ENCODE measurements around the gene SLC39A8. TPM values are rescaled to one million over a fixed set of nuclear protein-coding genes. Genes with fewer than 3 reads are reported as not detected.
A peak's percentile ranks its signal among the peaks of the same experiment; 100 is the strongest.

Gene SLC39A8
- 19.7 TPM for total RNA-seq
- 7.1 TPM for polyA plus RNA-seq (ENCODE audit: insufficient read depth, low read depth, low replicate concordance)
- long read RNA-seq, donor 1, partial matches to known transcripts: 0 of 3 reads
- long read RNA-seq, donor 1, other reads (novel, unspliced or antisense): 0 of 3 reads
- long read RNA-seq, donor 2, transcript SLC39A8-202 (8 exons, 3,238 nt): major isoform, 6 of 13 reads
- long read RNA-seq, donor 2, partial matches to known transcripts: 7 of 13 reads
- long read RNA-seq, donor 2, other reads (novel, unspliced or antisense): 0 of 13 reads
- long read RNA-seq, donor 3, full-length matches to known transcripts: 5 of 10 reads
- long read RNA-seq, donor 3, partial matches to known transcripts: 5 of 10 reads
- long read RNA-seq, donor 3, other reads (novel, unspliced or antisense): 0 of 10 reads
- long read RNA-seq, donor 4, partial matches to known transcripts: 0 of 3 reads
- long read RNA-seq, donor 4, other reads (novel, unspliced or antisense): 0 of 3 reads
- long read RNA-seq, donor 5, partial matches to known transcripts: 0 of 1 reads
- long read RNA-seq, donor 5, other reads (novel, unspliced or antisense): 0 of 1 reads
- long read RNA-seq, donor 6, partial matches to known transcripts: 0 of 2 reads
- long read RNA-seq, donor 6, other reads (novel, unspliced or antisense): 0 of 2 reads
- long read RNA-seq, donor 7, transcript SLC39A8-201 (9 exons, 3,144 nt): minor isoform, 9 of 37 reads
- long read RNA-seq, donor 7, transcript SLC39A8-202 (8 exons, 3,238 nt): major isoform, 23 of 37 reads
- long read RNA-seq, donor 7, partial matches to known transcripts: 1 of 37 reads
- long read RNA-seq, donor 7, other reads (novel, unspliced or antisense): 4 of 37 reads
- long read RNA-seq, donor 8, partial matches to known transcripts: 0 of 4 reads
- long read RNA-seq, donor 8, other reads (novel, unspliced or antisense): 0 of 4 reads
- long read RNA-seq, donor 9, transcript SLC39A8-202 (8 exons, 3,238 nt): major isoform, 6 of 6 reads
- long read RNA-seq, donor 9, partial matches to known transcripts: 0 of 6 reads
- long read RNA-seq, donor 9, other reads (novel, unspliced or antisense): 0 of 6 reads
- long read RNA-seq, donor 10, partial matches to known transcripts: 82 of 83 reads
- long read RNA-seq, donor 10, other reads (novel, unspliced or antisense): 0 of 83 reads

DNA sequence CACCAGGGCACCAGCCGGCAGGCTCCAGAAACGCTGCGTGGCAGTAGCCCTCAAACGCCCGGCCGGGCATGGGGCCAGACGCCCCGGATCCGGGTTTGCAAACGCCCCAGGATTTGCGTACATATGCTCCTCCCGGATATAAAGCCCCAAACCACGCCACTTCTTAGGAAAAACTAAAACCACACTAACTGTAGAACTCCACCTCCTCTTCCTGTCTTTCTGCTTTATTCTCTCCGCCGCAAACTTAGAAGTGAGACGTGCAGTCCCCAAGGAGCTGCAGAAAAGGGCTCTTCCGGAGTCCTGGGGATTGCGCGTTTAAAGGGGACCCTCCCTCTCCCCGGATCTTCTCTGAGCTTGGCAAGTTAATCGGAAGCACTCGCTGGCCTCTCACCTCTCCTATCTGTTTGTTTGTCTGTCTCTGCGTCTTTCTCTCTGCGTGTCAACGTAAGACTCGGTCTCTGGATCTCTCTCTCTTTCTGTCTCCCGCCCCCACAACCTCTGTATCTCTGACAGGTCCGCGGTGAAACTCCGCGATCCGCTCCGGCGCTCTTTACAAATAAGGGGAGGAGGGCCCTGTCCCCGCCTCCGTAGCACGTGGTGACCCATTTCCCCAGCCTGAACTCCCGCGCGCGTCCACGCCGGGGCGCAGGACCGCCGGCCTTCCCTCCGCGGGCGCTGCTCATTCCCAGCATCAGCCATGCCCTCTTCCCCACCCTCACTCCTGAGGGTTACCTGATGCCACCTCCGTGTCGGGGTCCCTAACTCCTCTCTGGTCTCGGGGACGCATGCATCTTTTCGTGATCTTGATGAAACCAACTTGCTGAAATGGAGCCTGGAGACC lies at the start of gene SLC39A8:
TSS of gene SLC39A8 (minus strand) at position 529 of the 841 bp plus-strand sequence. CDS start 820 bp downstream, outside the sequence.
- H3K36me3 ChIP-seq (ENCODE audit: control insufficient read depth in 2 of 3, insufficient read depth in 3 of 3, low read length in 3 of 3): no peaks in the 10 kb centered on the region
- no peak for FAIRE-seq
- TF ChIP-seq, protein P1, sequence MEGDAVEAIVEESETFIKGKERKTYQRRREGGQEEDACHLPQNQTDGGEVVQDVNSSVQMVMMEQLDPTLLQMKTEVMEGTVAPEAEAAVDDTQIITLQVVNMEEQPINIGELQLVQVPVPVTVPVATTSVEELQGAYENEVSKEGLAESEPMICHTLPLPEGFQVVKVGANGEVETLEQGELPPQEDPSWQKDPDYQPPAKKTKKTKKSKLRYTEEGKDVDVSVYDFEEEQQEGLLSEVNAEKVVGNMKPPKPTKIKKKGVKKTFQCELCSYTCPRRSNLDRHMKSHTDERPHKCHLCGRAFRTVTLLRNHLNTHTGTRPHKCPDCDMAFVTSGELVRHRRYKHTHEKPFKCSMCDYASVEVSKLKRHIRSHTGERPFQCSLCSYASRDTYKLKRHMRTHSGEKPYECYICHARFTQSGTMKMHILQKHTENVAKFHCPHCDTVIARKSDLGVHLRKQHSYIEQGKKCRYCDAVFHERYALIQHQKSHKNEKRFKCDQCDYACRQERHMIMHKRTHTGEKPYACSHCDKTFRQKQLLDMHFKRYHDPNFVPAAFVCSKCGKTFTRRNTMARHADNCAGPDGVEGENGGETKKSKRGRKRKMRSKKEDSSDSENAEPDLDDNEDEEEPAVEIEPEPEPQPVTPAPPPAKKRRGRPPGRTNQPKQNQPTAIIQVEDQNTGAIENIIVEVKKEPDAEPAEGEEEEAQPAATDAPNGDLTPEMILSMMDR (IDR thresholded peaks at IDR 0.05; ENCODE audit: borderline replicate concordance, extremely low read depth, insufficient read depth): peak; percentile 68
- no peaks in the 10 kb centered on the region for H3K27me3 ChIP-seq (ENCODE audit: control insufficient read depth, insufficient read depth, low read length)
- no peaks in the 10 kb centered on the region for H3K9me3 ChIP-seq (ENCODE audit: control insufficient read depth in 2 of 3, insufficient read depth in 1 of 3, low read length in 3 of 3)
- DNase-seq: peak; percentile 91 to 95 (median 93)
- peak within 1 kb of the TSS; percentile 87 to 94 (median 91) for H3K4me3 ChIP-seq (ENCODE audit: low read length in 3 of 3)
- H3K9ac ChIP-seq (ENCODE audit: low read length in 3 of 3): peak within 1 kb of the TSS; percentile 54 to 72 (median 68)
- intact Hi-C loops (cut with DNase I): no loop called here
- H3K4me1 ChIP-seq (ENCODE audit: control insufficient read depth in 2 of 3, insufficient read depth in 2 of 3, low read depth in 1 of 3, low read length in 3 of 3): peaks cover 0 to 3% (median 3%) of the 10 kb centered on the region in 3 donors
- H3K27ac ChIP-seq (ENCODE audit: low read depth in 2 of 2, low read length in 2 of 2): peak within 1 kb of the TSS; percentile 62 to 67

DNA sequence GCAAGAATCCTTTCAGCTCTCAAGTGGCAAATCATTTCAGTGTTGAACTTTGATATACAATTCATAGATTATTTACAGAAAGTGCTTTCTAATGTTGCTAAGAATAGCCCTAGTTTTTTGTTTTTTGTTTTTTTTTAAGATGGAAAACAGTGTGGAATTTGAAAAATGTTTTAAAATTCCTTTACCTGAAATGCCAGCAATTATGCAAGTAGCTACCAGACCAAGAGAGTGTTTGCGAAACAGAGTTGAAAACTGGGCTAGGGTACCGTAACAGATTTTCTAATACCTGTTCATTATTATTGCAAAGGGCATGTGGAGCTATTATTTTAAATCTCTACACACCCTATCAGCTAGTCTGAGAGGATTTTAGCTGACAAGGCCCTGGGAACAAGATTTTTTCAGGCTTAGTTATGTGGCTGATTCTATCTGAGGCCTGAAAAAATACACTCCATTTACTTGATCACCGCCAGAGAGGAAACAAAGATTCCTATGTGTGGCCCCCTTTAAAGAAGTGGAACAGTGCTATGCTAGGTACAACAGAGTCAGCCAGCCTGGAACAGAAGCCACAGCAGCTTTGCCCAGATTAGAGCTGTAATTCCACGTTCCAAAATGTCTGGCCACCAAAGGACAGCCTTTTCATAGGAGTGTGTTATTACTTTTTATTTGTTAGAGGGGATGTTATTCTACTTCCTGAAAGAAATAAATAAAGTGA lies 46.9 kb upstream of the SLC39A8 start:
- DNase-seq (peak in 2 of 5 donors; percentile 16 to 45), FAIRE-seq (peak; percentile 50)
- TF ChIP-seq, protein P1 (IDR thresholded peaks at IDR 0.05; ENCODE audit: borderline replicate concordance, extremely low read depth, insufficient read depth): no peak
- Histone ChIP-seq H3K27ac (ENCODE audit: low read depth in 2 of 2, low read length in 2 of 2) (no peak overlapping the region), H3K9ac (ENCODE audit: low read length in 3 of 3) (no peak overlapping the region), H3K9me3 (ENCODE audit: control insufficient read depth in 2 of 3, insufficient read depth in 1 of 3, low read length in 3 of 3) (no peaks in the 10 kb centered on the region), H3K27me3 (ENCODE audit: control insufficient read depth, insufficient read depth, low read length) (no peaks in the 10 kb centered on the region), H3K4me3 (ENCODE audit: low read length in 3 of 3) (no peak overlapping the region), H3K36me3 (ENCODE audit: control insufficient read depth in 2 of 3, insufficient read depth in 3 of 3, low read length in 3 of 3) (no peaks in the 10 kb centered on the region), H3K4me1 (ENCODE audit: control insufficient read depth in 2 of 3, insufficient read depth in 2 of 3, low read depth in 1 of 3, low read length in 3 of 3) (no peaks in the 10 kb centered on the region)
- intact Hi-C loops (cut with DNase I): no loop called here

DNA sequence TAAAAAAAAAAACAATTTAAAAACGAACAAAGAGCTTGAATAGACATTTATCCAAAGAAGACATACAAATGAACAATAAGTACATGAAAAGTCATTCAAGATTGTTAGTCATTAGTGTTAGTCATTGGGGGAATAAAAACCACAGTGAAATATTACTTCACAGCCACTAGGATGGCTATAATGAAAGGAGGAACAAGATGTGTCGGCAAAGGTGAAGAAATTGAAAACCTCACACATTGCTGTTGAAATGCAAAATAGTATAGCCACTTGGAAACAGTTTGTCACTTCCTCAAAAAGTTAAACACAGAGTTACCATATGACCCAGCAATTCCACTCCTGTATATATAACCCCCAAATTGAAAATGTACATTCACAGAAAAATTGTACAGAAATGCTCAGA lies 45.2 kb upstream of the SLC39A8 start:
- Histone ChIP-seq H3K9ac (ENCODE audit: low read length in 3 of 3) (no peak overlapping the region), H3K27ac (ENCODE audit: low read depth in 2 of 2, low read length in 2 of 2) (no peak overlapping the region), H3K27me3 (ENCODE audit: control insufficient read depth, insufficient read depth, low read length) (no peaks in the 10 kb centered on the region), H3K4me1 (ENCODE audit: control insufficient read depth in 2 of 3, insufficient read depth in 2 of 3, low read depth in 1 of 3, low read length in 3 of 3) (no peaks in the 10 kb centered on the region), H3K4me3 (ENCODE audit: low read length in 3 of 3) (no peak overlapping the region), H3K36me3 (ENCODE audit: control insufficient read depth in 2 of 3, insufficient read depth in 3 of 3, low read length in 3 of 3) (no peaks in the 10 kb centered on the region), H3K9me3 (ENCODE audit: control insufficient read depth in 2 of 3, insufficient read depth in 1 of 3, low read length in 3 of 3) (no peaks in the 10 kb centered on the region)
- intact Hi-C loops (cut with DNase I): no loop called here
- no peak for DNase-seq
- TF ChIP-seq, protein P1 (IDR thresholded peaks at IDR 0.05; ENCODE audit: borderline replicate concordance, extremely low read depth, insufficient read depth): no peak
- FAIRE-seq: no peak
